Activated T-helper 17 cell treated with anti-CD3 and anti-CD28 coated beads, Interleukin-2, amount 50 U/mL, for 72 hours (primary cell): Measurements from ENCODE around the gene LGR5. TPM values are rescaled to one million over a fixed set of nuclear protein-coding genes. Genes with fewer than 3 reads are reported as not detected.
"Not testable (repeated sequence)": the region's sequence is repeated elsewhere in the genome, so short reads cannot be mapped to it uniquely, and the experiment has no call there.

Source experiments
- ATAC-seq: fragments of 150-1000 bp; cut with Tn5 transposase; replicated peaks from 2 replicates; pipeline ENCODE4 v1.10.0; 2021; ENCODE audit warnings: mild to moderate bottlenecking, moderate library complexity
- H3K27ac Mint-ChIP-seq: one replicate; pipeline ENCODE4 v1.8.0; 2022; ENCODE audit warnings: mixed read lengths
- H3K27me3 Mint-ChIP-seq: one replicate; pipeline ENCODE4 v1.8.0; 2022; ENCODE audit warnings: mixed read lengths
- H3K36me3 Mint-ChIP-seq: one replicate; pipeline ENCODE4 v1.8.0; 2022; ENCODE audit warnings: low read depth, mild to moderate bottlenecking, mixed read lengths
- H3K4me1 Mint-ChIP-seq: one replicate; pipeline ENCODE4 v1.8.0; 2022; ENCODE audit warnings: mixed read lengths
- H3K4me3 Mint-ChIP-seq: one replicate; pipeline ENCODE4 v1.8.0; 2022; ENCODE audit warnings: mild to moderate bottlenecking, mixed read lengths
- H3K9me3 Mint-ChIP-seq: one replicate; pipeline ENCODE4 v1.8.0; 2022; ENCODE audit warnings: mixed read lengths
- total RNA-seq, 2 donors: library from RNA; stranded (reverse); gene quantifications; one replicate each; pipeline ENCODE4 v1.2.3, GENCODE V29; 2022

LGR5 gene
- total RNA-seq, 2 donors from 2014 or later = not detected

GRCh38 chr12:71565535-71565934 is 125.9 kb downstream of the LGR5 start:
- ATAC-seq = no peak
- H3K4me3 Mint-ChIP-seq = no peak overlapping the region
- H3K36me3 Mint-ChIP-seq = no peaks in the 10 kb centered on the region
- H3K9me3 Mint-ChIP-seq = no peaks in the 10 kb centered on the region
- no peak overlapping the region for H3K27ac Mint-ChIP-seq
- no peaks in the 10 kb centered on the region for H3K4me1 Mint-ChIP-seq
- peaks cover 22% of the 10 kb centered on the region for H3K27me3 Mint-ChIP-seq

DNA sequence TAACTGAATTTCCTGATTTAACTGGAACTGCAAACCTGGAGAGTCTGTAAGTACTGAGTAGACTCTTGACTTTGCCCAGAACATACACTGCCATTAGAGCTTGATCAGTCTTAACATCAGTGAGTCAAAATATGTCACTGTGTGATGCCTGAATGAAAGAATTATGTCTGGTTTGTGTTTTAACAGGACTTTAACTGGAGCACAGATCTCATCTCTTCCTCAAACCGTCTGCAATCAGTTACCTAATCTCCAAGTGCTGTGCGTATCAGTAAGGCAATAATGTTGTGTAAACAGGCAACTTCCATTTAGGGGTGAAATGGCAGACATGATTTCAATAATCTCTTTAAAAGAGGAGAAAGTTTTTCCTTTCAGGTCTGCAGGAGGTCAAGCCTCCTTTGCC is 127.1 kb downstream of the LGR5 start:
- no peaks in the 10 kb centered on the region for H3K9me3 Mint-ChIP-seq
- peaks cover 22% of the 10 kb centered on the region for H3K27me3 Mint-ChIP-seq
- no peak overlapping the region for H3K4me3 Mint-ChIP-seq
- H3K4me1 Mint-ChIP-seq = no peaks in the 10 kb centered on the region
- no peak overlapping the region for H3K27ac Mint-ChIP-seq
- no peaks in the 10 kb centered on the region for H3K36me3 Mint-ChIP-seq
- ATAC-seq = no peak

- H3K4me3 Mint-ChIP-seq = no peak overlapping the region
- no peaks in the 10 kb centered on the region for H3K4me1 Mint-ChIP-seq
- no peak overlapping the region for H3K27ac Mint-ChIP-seq
- H3K36me3 Mint-ChIP-seq = no peaks in the 10 kb centered on the region
- peaks cover 22% of the 10 kb centered on the region for H3K27me3 Mint-ChIP-seq
- ATAC-seq = no peak
- H3K9me3 Mint-ChIP-seq = no peaks in the 10 kb centered on the region
These were observed 127.9 kb downstream of the LGR5 start for GRCh38 chr12:71567537-71567936.

GRCh38 chr12:71569885-71570284 is 130.3 kb downstream of the LGR5 start:
- peaks cover 25% of the 10 kb centered on the region for H3K27me3 Mint-ChIP-seq
- not testable (repeated sequence) for H3K9me3 Mint-ChIP-seq, H3K4me1 Mint-ChIP-seq, H3K27ac Mint-ChIP-seq, ATAC-seq, H3K36me3 Mint-ChIP-seq, H3K4me3 Mint-ChIP-seq

DNA sequence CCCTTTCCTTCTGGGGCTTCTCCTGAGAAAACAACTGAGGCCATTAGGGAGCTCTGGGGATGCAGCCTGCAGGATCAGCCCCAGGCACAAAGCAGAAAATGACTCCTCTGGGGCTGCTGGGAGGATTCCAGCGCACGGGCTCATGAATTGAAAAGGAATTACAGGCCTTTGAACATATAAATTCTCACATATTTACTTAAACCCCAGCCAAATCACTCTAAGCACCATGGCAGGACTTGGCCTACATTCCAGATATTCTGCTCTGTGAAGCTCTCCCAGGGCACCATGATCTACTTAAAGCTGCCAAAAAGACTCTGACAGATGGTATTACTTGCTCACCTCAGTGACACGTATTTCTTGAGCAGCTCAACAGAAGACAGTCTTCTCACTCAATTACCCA is 136.9 kb downstream of the LGR5 start:
- peaks cover 6% of the 10 kb centered on the region for H3K27me3 Mint-ChIP-seq
- no peak overlapping the region for H3K4me3 Mint-ChIP-seq
- no peaks in the 10 kb centered on the region for H3K36me3 Mint-ChIP-seq
- no peaks in the 10 kb centered on the region for H3K9me3 Mint-ChIP-seq
- no peaks in the 10 kb centered on the region for H3K4me1 Mint-ChIP-seq
- ATAC-seq = no peak
- no peak overlapping the region for H3K27ac Mint-ChIP-seq

DNA sequence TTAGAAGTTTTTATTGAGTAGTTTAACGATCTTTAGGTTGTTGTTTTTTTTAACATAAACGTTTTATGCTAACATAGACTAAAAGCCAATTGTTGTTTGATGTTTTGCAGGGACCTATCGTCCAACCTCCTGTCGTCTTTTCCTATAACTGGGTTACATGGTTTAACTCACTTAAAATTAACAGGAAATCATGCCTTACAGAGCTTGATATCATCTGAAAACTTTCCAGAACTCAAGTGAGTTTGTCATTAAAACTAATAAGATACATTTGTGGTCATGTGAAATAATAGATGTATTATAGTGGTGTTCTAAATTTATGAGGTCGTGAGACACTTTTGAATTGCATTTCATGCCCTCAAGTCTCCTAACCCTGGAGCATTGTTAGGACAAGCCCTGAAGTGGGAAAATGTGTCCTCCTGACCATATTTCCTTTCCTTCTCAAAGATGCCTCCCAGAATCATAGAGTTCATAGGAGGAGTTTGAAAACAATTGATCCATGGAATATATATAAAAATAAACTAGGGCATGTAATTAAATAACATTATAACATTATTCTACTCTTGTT is 139.2 kb downstream of the LGR5 start:
- H3K36me3 Mint-ChIP-seq = no peaks in the 10 kb centered on the region
- H3K9me3 Mint-ChIP-seq = no peaks in the 10 kb centered on the region
- H3K4me1 Mint-ChIP-seq = no peaks in the 10 kb centered on the region
- no peak for ATAC-seq
- H3K4me3 Mint-ChIP-seq = no peak overlapping the region
- H3K27ac Mint-ChIP-seq = no peak overlapping the region
- peaks cover 9% of the 10 kb centered on the region for H3K27me3 Mint-ChIP-seq

GRCh38 chr12:71581206-71581605 is 141.6 kb downstream of the LGR5 start:
- ATAC-seq = no peak

GRCh38 chr12:71582925-71583324 is 143.3 kb downstream of the LGR5 start:
- Mint-ChIP-seq H3K36me3 (no peaks in the 10 kb centered on the region), H3K4me1 (no peaks in the 10 kb centered on the region), H3K9me3 (peaks cover 4% of the 10 kb centered on the region), H3K27ac (no peak overlapping the region), H3K4me3 (no peak overlapping the region), H3K27me3 (peaks cover 18% of the 10 kb centered on the region)
- ATAC-seq = no peak

More at GRCh38 chr12:71581206-71581605, 141.6 kb downstream of the LGR5 start:
- Mint-ChIP-seq H3K36me3 (no peaks in the 10 kb centered on the region), H3K27me3 (peaks cover 11% of the 10 kb centered on the region), H3K9me3 (peaks cover 4% of the 10 kb centered on the region), H3K4me3 (no peak overlapping the region), H3K4me1 (no peaks in the 10 kb centered on the region), H3K27ac (no peak overlapping the region)

GRCh38 chr12:71584356-71584755 is 144.8 kb downstream of the LGR5 start:
- peaks cover 24% of the 10 kb centered on the region for H3K27me3 Mint-ChIP-seq
- no peaks in the 10 kb centered on the region for H3K36me3 Mint-ChIP-seq
- no peaks in the 10 kb centered on the region for H3K4me1 Mint-ChIP-seq
- no peak overlapping the region for H3K4me3 Mint-ChIP-seq
- no peak for ATAC-seq
- no peak overlapping the region for H3K27ac Mint-ChIP-seq
- peaks cover 4% of the 10 kb centered on the region for H3K9me3 Mint-ChIP-seq

GRCh38 chr12:71585218-71585617 is 145.6 kb downstream of the LGR5 start:
- Mint-ChIP-seq H3K36me3 (no peaks in the 10 kb centered on the region), H3K4me3 (no peak overlapping the region), H3K9me3 (peaks cover 4% of the 10 kb centered on the region)

GRCh38 chr12:71587012-71587411 is 147.4 kb downstream of the LGR5 start:
- H3K4me1 Mint-ChIP-seq = no peaks in the 10 kb centered on the region

More at GRCh38 chr12:71585218-71585617, 145.6 kb downstream of the LGR5 start:
- Mint-ChIP-seq H3K27ac (no peak overlapping the region), H3K4me1 (no peaks in the 10 kb centered on the region), H3K27me3 (peaks cover 29% of the 10 kb centered on the region)
- ATAC-seq = no peak

GRCh38 chr12:71589478-71589881 is 149.9 kb downstream of the LGR5 start:
- ATAC-seq = no peak
- peaks cover 46% of the 10 kb centered on the region for H3K27me3 Mint-ChIP-seq
- no peak overlapping the region for H3K4me3 Mint-ChIP-seq

More at GRCh38 chr12:71587012-71587411, 147.4 kb downstream of the LGR5 start:
- no peak overlapping the region for H3K4me3 Mint-ChIP-seq
- no peaks in the 10 kb centered on the region for H3K36me3 Mint-ChIP-seq
- H3K9me3 Mint-ChIP-seq = peaks cover 4% of the 10 kb centered on the region
- H3K27ac Mint-ChIP-seq = no peak overlapping the region
- no peak for ATAC-seq
- H3K27me3 Mint-ChIP-seq = peaks cover 37% of the 10 kb centered on the region

DNA sequence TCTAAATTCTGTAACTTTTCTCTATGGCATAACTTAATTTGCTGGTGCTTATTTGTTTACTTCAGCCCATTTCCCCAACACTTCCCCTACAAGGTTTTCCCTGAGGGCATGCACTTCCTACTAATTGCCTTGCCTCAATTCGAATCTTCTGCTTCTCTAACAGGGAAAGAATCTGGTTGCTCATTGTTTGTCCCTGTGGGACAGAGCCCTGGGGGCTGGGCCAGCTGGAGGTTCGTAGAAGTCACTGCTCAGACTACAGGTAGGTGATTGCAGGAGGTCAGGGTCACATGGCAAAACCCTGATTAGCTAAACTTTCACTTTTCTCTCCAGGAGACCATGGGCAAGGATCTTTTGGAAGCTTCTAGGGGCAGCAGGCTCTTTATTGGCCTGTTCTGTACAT is 152.0 kb downstream of the LGR5 start:
- H3K4me1 Mint-ChIP-seq = no peaks in the 10 kb centered on the region
- H3K4me3 Mint-ChIP-seq = no peak overlapping the region
- no peak for ATAC-seq
- H3K36me3 Mint-ChIP-seq = no peaks in the 10 kb centered on the region
- peaks cover 50% of the 10 kb centered on the region for H3K27me3 Mint-ChIP-seq
- no peaks in the 10 kb centered on the region for H3K9me3 Mint-ChIP-seq
- H3K27ac Mint-ChIP-seq = no peak overlapping the region

More at GRCh38 chr12:71589478-71589881, 149.9 kb downstream of the LGR5 start:
- Mint-ChIP-seq H3K4me1 (no peaks in the 10 kb centered on the region), H3K9me3 (no peaks in the 10 kb centered on the region), H3K36me3 (no peaks in the 10 kb centered on the region), H3K27ac (no peak overlapping the region)

DNA sequence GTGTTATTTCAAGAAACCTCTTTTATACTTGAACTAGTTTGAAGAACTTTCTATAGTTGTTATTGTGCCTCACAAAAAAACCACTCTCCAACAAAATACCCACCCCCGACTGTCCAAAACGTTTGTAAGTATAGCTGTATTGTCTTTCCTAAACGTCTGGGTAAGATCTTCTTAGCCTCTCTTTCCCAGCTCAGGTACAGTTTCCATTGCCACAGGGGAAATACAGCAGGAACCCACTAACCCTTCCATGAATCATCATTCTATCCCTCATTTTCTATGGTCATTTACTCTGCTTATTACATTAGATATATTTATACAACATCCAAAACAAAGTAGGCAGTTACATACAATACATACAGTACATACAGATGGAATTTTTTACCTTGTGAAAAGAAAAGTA is 153.2 kb downstream of the LGR5 start:
- Mint-ChIP-seq H3K4me1 (no peaks in the 10 kb centered on the region), H3K27me3 (peaks cover 47% of the 10 kb centered on the region), H3K4me3 (no peak overlapping the region), H3K27ac (no peak overlapping the region), H3K9me3 (no peaks in the 10 kb centered on the region), H3K36me3 (no peaks in the 10 kb centered on the region)
- ATAC-seq = no peak

GRCh38 chr12:71594214-71594948 is 154.8 kb downstream of the LGR5 start:
- H3K4me1 Mint-ChIP-seq = no peaks in the 10 kb centered on the region
- H3K27me3 Mint-ChIP-seq = peaks cover 41% of the 10 kb centered on the region
- no peak overlapping the region for H3K27ac Mint-ChIP-seq
- H3K4me3 Mint-ChIP-seq = no peak overlapping the region
- no peak for ATAC-seq
- H3K9me3 Mint-ChIP-seq = peaks cover 5% of the 10 kb centered on the region
- H3K36me3 Mint-ChIP-seq = no peaks in the 10 kb centered on the region
